Measurements from ENCODE around the gene RGL3. TPM values are rescaled to one million over a fixed set of nuclear protein-coding genes. Genes with fewer than 3 reads are reported as not detected.

Gene RGL3
- total RNA-seq, 1 donor from 2014 or later: 0.70 TPM

DNA sequence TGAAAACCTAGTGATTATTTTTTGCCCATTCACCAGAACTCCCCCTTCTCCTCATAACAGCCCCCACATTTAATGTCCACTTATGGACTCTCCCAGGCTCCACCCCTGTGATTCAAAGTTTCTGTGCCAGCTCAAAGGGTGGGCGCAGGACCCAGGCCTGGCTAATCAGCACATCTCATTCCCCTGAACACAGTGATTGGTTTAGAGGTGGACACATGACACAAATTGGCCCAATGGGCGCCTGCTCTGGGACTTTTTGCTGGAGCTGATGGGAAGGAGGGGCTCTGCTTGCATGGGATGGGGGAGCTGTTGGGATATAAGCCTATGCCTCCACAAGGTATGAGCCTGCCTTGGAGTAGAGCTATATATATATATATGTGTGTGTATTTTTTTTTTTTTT, 28.8 kb downstream of the RGL3 start:
- H3K36me3 Mint-ChIP-seq (ENCODE audit: low read depth): no peaks in the 10 kb centered on the region
- TF ChIP-seq, protein P1, sequence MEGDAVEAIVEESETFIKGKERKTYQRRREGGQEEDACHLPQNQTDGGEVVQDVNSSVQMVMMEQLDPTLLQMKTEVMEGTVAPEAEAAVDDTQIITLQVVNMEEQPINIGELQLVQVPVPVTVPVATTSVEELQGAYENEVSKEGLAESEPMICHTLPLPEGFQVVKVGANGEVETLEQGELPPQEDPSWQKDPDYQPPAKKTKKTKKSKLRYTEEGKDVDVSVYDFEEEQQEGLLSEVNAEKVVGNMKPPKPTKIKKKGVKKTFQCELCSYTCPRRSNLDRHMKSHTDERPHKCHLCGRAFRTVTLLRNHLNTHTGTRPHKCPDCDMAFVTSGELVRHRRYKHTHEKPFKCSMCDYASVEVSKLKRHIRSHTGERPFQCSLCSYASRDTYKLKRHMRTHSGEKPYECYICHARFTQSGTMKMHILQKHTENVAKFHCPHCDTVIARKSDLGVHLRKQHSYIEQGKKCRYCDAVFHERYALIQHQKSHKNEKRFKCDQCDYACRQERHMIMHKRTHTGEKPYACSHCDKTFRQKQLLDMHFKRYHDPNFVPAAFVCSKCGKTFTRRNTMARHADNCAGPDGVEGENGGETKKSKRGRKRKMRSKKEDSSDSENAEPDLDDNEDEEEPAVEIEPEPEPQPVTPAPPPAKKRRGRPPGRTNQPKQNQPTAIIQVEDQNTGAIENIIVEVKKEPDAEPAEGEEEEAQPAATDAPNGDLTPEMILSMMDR (IDR thresholded peaks at IDR 0.05): no peak
- H3K4me1 Mint-ChIP-seq (ENCODE audit: low read depth): no peaks in the 10 kb centered on the region
- H3K27me3 Mint-ChIP-seq (ENCODE audit: low read depth): peaks cover 12% of the 10 kb centered on the region
- H3K9me3 Mint-ChIP-seq (ENCODE audit: low read depth): peaks cover 3% of the 10 kb centered on the region
- H3K27ac Mint-ChIP-seq (ENCODE audit: unreplicated experiment): no peak overlapping the region
- no peak for DNase-seq (ENCODE audit: low spot score)
- H3K4me3 Mint-ChIP-seq (ENCODE audit: unreplicated experiment): no peak overlapping the region

DNA sequence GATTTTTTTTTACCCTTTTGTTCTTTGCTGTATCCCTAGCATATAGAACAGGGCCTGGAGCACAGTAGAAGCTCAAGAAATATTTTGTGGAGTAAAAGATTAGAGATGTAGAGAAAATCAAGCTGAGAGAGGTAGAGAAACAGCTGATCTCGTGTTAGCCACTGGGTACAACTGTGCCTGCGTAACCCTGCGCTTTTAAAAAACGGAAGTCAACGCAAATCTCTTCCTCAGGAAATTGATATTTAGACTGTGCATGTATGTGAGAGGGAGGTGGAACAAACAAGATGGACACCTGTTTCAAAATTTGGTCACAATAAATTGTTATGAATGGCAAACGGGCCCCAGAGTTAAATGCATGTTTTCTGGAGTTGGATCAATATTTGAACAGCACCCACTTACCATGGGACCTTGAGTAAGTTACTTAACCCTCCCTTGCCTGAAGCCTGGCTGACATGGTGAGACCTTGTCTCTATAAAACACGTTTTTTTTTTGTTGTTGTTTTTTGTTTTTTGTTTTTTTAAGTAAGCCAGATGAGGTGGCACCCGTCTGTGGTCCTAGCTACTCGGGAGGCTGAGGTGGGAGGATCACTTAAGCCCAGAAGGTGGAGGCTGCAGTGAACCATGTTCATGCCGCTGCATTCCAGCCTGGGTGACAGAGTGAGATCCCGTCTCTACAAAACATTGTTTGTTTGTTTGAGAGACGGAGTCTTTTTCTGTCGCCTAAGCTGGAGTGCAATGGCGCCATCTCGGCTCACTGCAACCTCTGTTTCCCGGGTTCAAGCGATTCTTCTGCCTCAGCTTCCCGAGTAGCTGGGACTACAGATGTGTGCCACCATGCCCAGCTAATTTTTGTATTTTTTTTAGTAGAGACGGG, 31.7 kb downstream of the RGL3 start:
- TF ChIP-seq, protein P1 (IDR thresholded peaks at IDR 0.05): no peak
- H3K9me3 Mint-ChIP-seq (ENCODE audit: low read depth): peaks cover 3% of the 10 kb centered on the region
- H3K36me3 Mint-ChIP-seq (ENCODE audit: low read depth): no peaks in the 10 kb centered on the region
- H3K27me3 Mint-ChIP-seq (ENCODE audit: low read depth): peaks cover 5% of the 10 kb centered on the region
- peaks cover 10% of the 10 kb centered on the region for H3K4me1 Mint-ChIP-seq (ENCODE audit: low read depth)
- no peak for DNase-seq (ENCODE audit: low spot score)
- no peak overlapping the region for H3K27ac Mint-ChIP-seq (ENCODE audit: unreplicated experiment)
- H3K4me3 Mint-ChIP-seq (ENCODE audit: unreplicated experiment): no peak overlapping the region

DNA sequence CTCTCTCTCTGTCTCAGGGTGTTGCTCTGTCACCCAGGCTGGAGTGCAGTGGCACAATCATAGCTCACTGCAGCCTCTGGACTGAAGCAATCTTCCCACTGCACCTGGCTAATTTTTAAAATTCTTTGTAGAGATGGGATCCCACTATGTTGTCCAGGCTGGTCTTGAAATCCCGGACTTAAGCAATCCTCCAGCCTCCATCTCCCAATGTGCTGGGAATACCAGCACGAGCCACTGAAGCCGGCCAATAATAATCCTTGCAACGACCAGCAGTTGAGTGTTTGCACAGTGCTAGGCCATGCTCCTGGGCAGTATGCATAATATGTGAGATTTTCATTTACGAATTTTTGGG, 34.4 kb downstream of the RGL3 start:
- H3K36me3 Mint-ChIP-seq (ENCODE audit: low read depth): no peaks in the 10 kb centered on the region
- no peak for DNase-seq (ENCODE audit: low spot score)
- H3K27me3 Mint-ChIP-seq (ENCODE audit: low read depth): peaks cover 12% of the 10 kb centered on the region
- H3K9me3 Mint-ChIP-seq (ENCODE audit: low read depth): no peaks in the 10 kb centered on the region
- no peak overlapping the region for H3K27ac Mint-ChIP-seq (ENCODE audit: unreplicated experiment)
- TF ChIP-seq, protein P1 (IDR thresholded peaks at IDR 0.05): no peak
- H3K4me1 Mint-ChIP-seq (ENCODE audit: low read depth): peaks cover 29% of the 10 kb centered on the region
- no peak overlapping the region for H3K4me3 Mint-ChIP-seq (ENCODE audit: unreplicated experiment)

DNA sequence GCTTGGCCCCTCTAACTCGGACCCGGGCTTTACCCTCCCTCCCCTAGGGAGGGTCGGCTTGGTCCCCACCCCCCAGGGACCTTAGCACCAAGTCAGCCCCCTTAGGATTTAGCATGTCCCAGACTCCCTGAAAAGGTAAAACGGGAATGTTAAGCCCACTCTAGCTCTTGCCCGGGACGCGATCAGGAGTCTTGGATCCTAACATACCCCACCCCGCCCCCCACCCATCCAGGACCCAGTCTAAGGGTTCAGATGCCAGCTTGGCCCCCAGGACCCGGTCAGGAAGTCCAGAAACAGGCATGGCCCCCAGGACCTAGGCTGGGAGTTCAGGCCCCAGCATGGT, 35.4 kb downstream of the RGL3 start:
- H3K9me3 Mint-ChIP-seq (ENCODE audit: low read depth): no peaks in the 10 kb centered on the region
- no peak for DNase-seq (ENCODE audit: low spot score)

DNA sequence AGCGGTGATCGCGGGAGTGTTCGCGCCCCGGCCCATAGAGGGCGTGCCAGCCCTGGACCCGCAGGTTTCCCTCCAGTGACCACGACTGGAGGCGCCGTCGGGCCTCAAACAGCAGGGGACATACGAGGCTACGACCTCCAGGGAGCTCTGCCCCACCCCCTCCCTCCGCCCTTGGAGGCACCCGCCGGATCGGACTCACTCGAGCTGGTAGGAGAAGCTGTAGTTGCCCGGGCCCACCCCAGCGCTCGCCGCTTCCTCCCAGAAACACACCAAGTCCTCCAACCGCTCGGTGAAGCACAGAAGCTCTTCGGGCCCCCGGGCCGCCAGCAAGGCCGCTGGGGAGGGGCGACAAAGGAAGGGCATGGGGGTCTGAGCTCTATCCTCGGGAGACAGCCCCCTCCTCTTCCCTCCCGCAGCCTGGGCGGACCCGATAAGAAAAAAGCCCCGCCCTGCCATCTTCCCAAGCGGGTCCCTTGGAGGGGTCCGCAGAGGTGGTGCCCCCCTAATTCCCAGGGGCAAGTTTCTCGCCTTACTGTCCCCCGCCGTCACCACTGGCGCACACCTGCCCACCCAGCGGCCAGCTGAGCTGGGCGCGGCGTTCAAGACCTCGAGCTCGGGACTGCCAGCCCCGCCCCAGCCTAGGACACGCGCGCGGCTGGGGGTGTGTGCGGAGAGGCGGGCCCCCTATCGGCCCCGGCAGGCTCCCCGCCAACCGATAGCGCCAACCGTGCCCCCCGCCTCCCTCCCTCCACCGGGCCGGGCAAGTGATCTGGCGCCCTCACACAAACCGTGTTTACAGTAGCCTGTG, 36.0 kb downstream of the RGL3 start:
- Mint-ChIP-seq H3K4me1 (ENCODE audit: low read depth) (peaks cover 40% of the 10 kb centered on the region), H3K9me3 (ENCODE audit: low read depth) (no peaks in the 10 kb centered on the region), H3K36me3 (ENCODE audit: low read depth) (no peaks in the 10 kb centered on the region), H3K4me3 (ENCODE audit: unreplicated experiment) (peak overlapping the region; percentile 49), H3K27me3 (ENCODE audit: low read depth) (peaks cover 12% of the 10 kb centered on the region), H3K27ac (ENCODE audit: unreplicated experiment) (no peak overlapping the region)
- TF ChIP-seq, protein P1 (IDR thresholded peaks at IDR 0.05): peak; percentile 82
- no peak for DNase-seq (ENCODE audit: low spot score)

More for the DNA sequence above, 35.4 kb downstream of the RGL3 start:
- H3K4me3 Mint-ChIP-seq (ENCODE audit: unreplicated experiment): no peak overlapping the region
- no peak overlapping the region for H3K27ac Mint-ChIP-seq (ENCODE audit: unreplicated experiment)
- peaks cover 12% of the 10 kb centered on the region for H3K27me3 Mint-ChIP-seq (ENCODE audit: low read depth)
- no peaks in the 10 kb centered on the region for H3K36me3 Mint-ChIP-seq (ENCODE audit: low read depth)
- H3K4me1 Mint-ChIP-seq (ENCODE audit: low read depth): peaks cover 34% of the 10 kb centered on the region
- TF ChIP-seq, protein P1 (IDR thresholded peaks at IDR 0.05): no peak
